GM12878 (cell line): ENCODE measurements around the gene AGAP1. TPM values are rescaled to one million over a fixed set of nuclear protein-coding genes. Genes with fewer than 3 reads are reported as not detected.

Experiments used
- ATAC-seq: fragments of 200-7000 bp; cut with Tn5 transposase; 3 replicates; pipeline ENCODE4 v1.9.1; 2020; ENCODE audit warnings: mild to moderate bottlenecking, moderate library complexity
- BruUV-seq: library from RNA; stranded (reverse); fragments of 400-500 nt; replicated peaks from 2 replicates; lab custom pipeline; 2021; lab: Mats Ljungman, UMichigan
- CTCF ChIA-PET: fragments of 300-600 bp; sonication (Branson Sonifier 250); formaldehyde crosslinking; extraction: SDS; loops from one replicate; lab custom pipeline; 2021; ENCODE audit warnings: inconsistent platforms; lab: Yijun Ruan, JAX
- POLR2A ChIA-PET: fragments of 350-600 bp; formaldehyde crosslinking; extraction: SDS; loops from one replicate; lab custom pipeline; 2021; ENCODE audit warnings: inconsistent platforms; lab: Charles Lee
- RAD21 ChIA-PET: fragments of 300-600 bp; sonication (Branson Sonifier 250); formaldehyde crosslinking; loops from one replicate; lab custom pipeline; 2023; ENCODE audit warnings: antibody characterized with exemption; ENCODE audit not compliant: unreplicated experiment; lab: Charles Lee
- SMC1A ChIA-PET: fragments of 300-600 bp; sonication (Branson Sonifier 250); formaldehyde crosslinking; loops from one replicate; lab custom pipeline; 2023; ENCODE audit not compliant: unreplicated experiment, uncharacterized antibody; lab: Charles Lee
- DNase-seq: peaks from one replicate; pipeline ENCODE4 v3.0.0-alpha.2; 2011; ENCODE audit warnings: low read depth, low spot score
- FAIRE-seq: peaks from 3 replicates; lab custom pipeline; 2011; peaks lifted over from hg19 to GRCh38; lab: Jason Lieb, UNC
- H2AFZ ChIP-seq: 2 replicates; pipeline ENCODE4 v1.6.0; 2011; ENCODE audit warnings: low read depth, low read length, control low read depth; ENCODE audit not compliant: control insufficient read depth
- H3K27ac ChIP-seq: 2 replicates; pipeline ENCODE4 v1.5.1; 2011; ENCODE audit warnings: control low read depth; ENCODE audit not compliant: control insufficient read depth, insufficient read depth
- H3K27me3 ChIP-seq, 2 experiments: replicated peaks in 1 of 2; 2 replicates each; pipeline versions ENCODE4 v1.6.0 to v1.6.1; 2011; ENCODE audit warnings: low read length in 1 of 2; ENCODE audit not compliant: control insufficient read depth in 2 of 2, insufficient read depth in 2 of 2
- H3K36me3 ChIP-seq, 2 experiments: 2 replicates each; pipeline ENCODE4 v1.5.1; 2011; ENCODE audit warnings: low read length in 1 of 2; ENCODE audit not compliant: control insufficient read depth in 2 of 2, insufficient read depth in 2 of 2
- H3K4me1 ChIP-seq: 2 replicates; pipeline ENCODE4 v1.6.1; 2011; ENCODE audit warnings: mild to moderate bottlenecking, low read length, moderate library complexity, mixed read lengths; ENCODE audit not compliant: control insufficient read depth, insufficient read depth
- H3K4me2 ChIP-seq: 2 replicates; pipeline ENCODE4 v1.6.0; 2011; ENCODE audit warnings: control low read depth; ENCODE audit not compliant: control insufficient read depth, insufficient read depth
- H3K4me3 ChIP-seq: fragments of 200-600 bp; sonication (generic); 2 replicates; pipeline ENCODE4 v1.5.1; 2016
- H3K79me2 ChIP-seq: 2 replicates; pipeline ENCODE4 v1.6.0; 2011; ENCODE audit warnings: low read length; ENCODE audit not compliant: control insufficient read depth, insufficient read depth
- H3K9ac ChIP-seq: 2 replicates; pipeline ENCODE4 v1.8.0; 2011; ENCODE audit warnings: low read length, control low read depth, mixed read lengths; ENCODE audit not compliant: control insufficient read depth, insufficient read depth
- H3K9me3 ChIP-seq: replicated peaks from 3 replicates; pipeline ENCODE4 v1.5.1; 2011; ENCODE audit warnings: mild to moderate bottlenecking, low read length; ENCODE audit not compliant: control insufficient read depth, insufficient read depth
- H4K20me1 ChIP-seq: 2 replicates; pipeline ENCODE4 v1.6.0; 2011; ENCODE audit not compliant: control insufficient read depth, insufficient read depth
- BRCA1 ChIP-seq: IDR thresholded peaks from 2 replicates; pipeline ENCODE4 v1.6.1; 2011; ENCODE audit warnings: low read depth, low read length, improper control_type of control experiment
- CHD4 ChIP-seq: fragments of 200-600 bp; sonication (generic); IDR thresholded peaks from 2 replicates; pipeline ENCODE4 v1.6.1; 2016; ENCODE audit warnings: mild to moderate bottlenecking
- ETV6 ChIP-seq, 2 experiments: fragments of 450-650 bp in 1 of 2; IDR thresholded peaks in 1 of 2; conservative IDR thresholded peaks in 1 of 2; 2 replicates each; pipeline ENCODE4 v1.6.1; 2014; ENCODE audit warnings: antibody characterized with exemption in 1 of 2, borderline replicate concordance in 1 of 2, low read depth in 1 of 2, mild to moderate bottlenecking in 1 of 2, moderate library complexity in 1 of 2
- LARP7 ChIP-seq: fragments of 450-650 bp; IDR thresholded peaks from 2 replicates; pipeline ENCODE4 v1.6.1; 2017; ENCODE audit warnings: mild to moderate bottlenecking
- NR2C1 ChIP-seq: fragments of 450-650 bp; IDR thresholded peaks from 2 replicates; pipeline ENCODE4 v1.6.1; 2017; ENCODE audit warnings: antibody characterized with exemption, mild to moderate bottlenecking, moderate library complexity
- PAX8 ChIP-seq: fragments of 450-650 bp; IDR thresholded peaks from 2 replicates; pipeline ENCODE4 v1.6.1; 2017; ENCODE audit warnings: mild to moderate bottlenecking, moderate library complexity
- ZNF217 ChIP-seq: fragments of 450-650 bp; IDR thresholded peaks from 2 replicates; pipeline ENCODE4 v1.6.1; 2017; ENCODE audit warnings: antibody characterized with exemption, mild to moderate bottlenecking
- ZNF274 ChIP-seq: IDR thresholded peaks from one replicate; pipeline ENCODE4 v1.8.0; 2011; ENCODE audit not compliant: insufficient read length, insufficient read depth
- WGBS: methylation state at CpG from one replicate; pipeline ENCODE4 v1.1.6; 2016; ENCODE audit warnings: low lambda C conversion rate; ENCODE audit not compliant: insufficient replicate concordance, insufficient coverage; ENCODE audit errors: missing lambda C conversion rate; 5-methylcytosine and 5-hydroxymethylcytosine counted together
- in situ Hi-C: fragments of 300-500 bp; cut with MboI; formaldehyde crosslinking; loops from 9 replicates; pipeline ENCODE4 v1.14.3; 2018; ENCODE audit warnings: mixed read lengths
- intact Hi-C: fragments of 100-400 bp; cut with micrococcal nuclease; formaldehyde crosslinking; loops from one replicate; pipeline ENCODE4 v1.14.2; 2022; ENCODE audit not compliant: unreplicated experiment
- polyA plus RNA-seq, 11 experiments: library from polyadenylated mRNA; depleted of rRNA in 4 of 11; unstranded in 6 of 11; stranded (reverse) in 5 of 11; fragments of >200 nt; fragmentation: Nextera tagmentation in 4 of 11; fragmentation: Illumina TruSeq in 1 of 11; extraction: Ambion mirVana in 4 of 11; extraction: Trizol in 1 of 11; gene quantifications; 1 replicate in 1 of 11; 2 replicates in 10 of 11; pipeline versions ENCODE4 v1.2.1 to v1.2.3, GENCODE V29; 2011 to 2016; ENCODE audit warnings: inconsistent platforms in 2 of 11, missing spikeins in 2 of 11, low read depth in 1 of 11
- total RNA-seq, 4 experiments: library from RNA; depleted of rRNA in 3 of 4; stranded (reverse); fragments of >200 nt in 3 of 4; fragmentation: Illumina TruSeq in 1 of 4; extraction: Trizol in 1 of 4; gene quantifications; 2 replicates each; pipeline versions ENCODE4 v1.2.1 to v1.2.3, GENCODE V29; 2013 to 2021
- TF ChIP-seq, protein P1 (sequence below): fragments of 450-650 bp; IDR thresholded peaks from 2 replicates; pipeline ENCODE4 v1.6.1; 2017; ENCODE audit warnings: borderline replicate concordance
- TF ChIP-seq, protein P2 (sequence below): fragments of 450-650 bp; IDR thresholded peaks from 2 replicates; pipeline ENCODE4 v1.6.1; 2016; ENCODE audit warnings: mild to moderate bottlenecking
- TF ChIP-seq, protein P3 (sequence below): IDR thresholded peaks from 2 replicates; pipeline ENCODE4 v1.6.1; 2012; ENCODE audit warnings: low read depth, low read length, improper control_type of control experiment

The AGAP1 gene
- total and polyA plus RNA-seq, 10 of the 15 experiments (the other 5 are each of a cell fraction or from before 2014, with no cell fraction given) = 0.05 to 0.15 (median 0.06) TPM; not detected in 7

DNA sequence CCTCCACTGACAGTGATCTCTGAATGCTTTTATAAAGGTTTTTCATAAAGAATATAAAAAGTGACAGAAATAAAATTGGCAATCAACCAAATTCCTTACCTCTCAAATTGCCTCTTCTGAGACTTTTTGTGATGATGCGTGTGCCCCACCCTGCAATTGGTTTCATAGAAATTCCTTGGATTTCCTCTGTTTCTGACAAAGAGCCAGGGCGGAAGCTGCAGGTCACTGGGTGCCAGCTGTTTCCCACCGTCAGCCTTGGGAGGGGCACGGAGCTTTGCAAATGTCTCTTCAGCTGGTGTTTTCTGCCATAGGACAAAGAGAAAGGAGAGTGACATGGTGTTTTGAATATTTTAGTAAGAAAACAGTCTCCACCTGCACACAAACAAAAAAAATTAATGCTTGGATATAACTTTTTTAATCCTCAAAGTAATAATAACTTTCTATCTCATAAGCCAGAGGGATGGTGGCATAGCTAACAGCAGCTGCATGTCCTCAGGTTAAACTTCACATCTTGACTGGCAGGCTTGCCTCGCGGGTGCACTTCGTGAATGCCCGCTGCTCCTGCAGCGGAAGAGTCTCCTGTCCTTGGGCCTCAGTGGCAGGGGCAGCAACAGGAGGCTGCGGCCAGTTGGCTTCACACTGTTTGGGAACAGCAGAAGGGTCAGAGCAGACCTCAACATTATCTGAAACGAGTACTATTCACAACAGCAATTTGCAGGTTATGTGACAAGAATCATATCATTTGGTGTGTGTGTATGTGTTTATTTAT lies 24.7 kb downstream of the AGAP1 start (continued):
- TF ChIP-seq CHD4 (no peak), BRCA1 (no peak), PAX8 (no peak)
- TF ChIP-seq, protein P1, sequence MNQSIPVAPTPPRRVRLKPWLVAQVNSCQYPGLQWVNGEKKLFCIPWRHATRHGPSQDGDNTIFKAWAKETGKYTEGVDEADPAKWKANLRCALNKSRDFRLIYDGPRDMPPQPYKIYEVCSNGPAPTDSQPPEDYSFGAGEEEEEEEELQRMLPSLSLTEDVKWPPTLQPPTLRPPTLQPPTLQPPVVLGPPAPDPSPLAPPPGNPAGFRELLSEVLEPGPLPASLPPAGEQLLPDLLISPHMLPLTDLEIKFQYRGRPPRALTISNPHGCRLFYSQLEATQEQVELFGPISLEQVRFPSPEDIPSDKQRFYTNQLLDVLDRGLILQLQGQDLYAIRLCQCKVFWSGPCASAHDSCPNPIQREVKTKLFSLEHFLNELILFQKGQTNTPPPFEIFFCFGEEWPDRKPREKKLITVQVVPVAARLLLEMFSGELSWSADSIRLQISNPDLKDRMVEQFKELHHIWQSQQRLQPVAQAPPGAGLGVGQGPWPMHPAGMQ = no peak
- TF ChIP-seq, protein P2, sequence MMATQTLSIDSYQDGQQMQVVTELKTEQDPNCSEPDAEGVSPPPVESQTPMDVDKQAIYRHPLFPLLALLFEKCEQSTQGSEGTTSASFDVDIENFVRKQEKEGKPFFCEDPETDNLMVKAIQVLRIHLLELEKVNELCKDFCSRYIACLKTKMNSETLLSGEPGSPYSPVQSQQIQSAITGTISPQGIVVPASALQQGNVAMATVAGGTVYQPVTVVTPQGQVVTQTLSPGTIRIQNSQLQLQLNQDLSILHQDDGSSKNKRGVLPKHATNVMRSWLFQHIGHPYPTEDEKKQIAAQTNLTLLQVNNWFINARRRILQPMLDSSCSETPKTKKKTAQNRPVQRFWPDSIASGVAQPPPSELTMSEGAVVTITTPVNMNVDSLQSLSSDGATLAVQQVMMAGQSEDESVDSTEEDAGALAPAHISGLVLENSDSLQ = no peak

DNA sequence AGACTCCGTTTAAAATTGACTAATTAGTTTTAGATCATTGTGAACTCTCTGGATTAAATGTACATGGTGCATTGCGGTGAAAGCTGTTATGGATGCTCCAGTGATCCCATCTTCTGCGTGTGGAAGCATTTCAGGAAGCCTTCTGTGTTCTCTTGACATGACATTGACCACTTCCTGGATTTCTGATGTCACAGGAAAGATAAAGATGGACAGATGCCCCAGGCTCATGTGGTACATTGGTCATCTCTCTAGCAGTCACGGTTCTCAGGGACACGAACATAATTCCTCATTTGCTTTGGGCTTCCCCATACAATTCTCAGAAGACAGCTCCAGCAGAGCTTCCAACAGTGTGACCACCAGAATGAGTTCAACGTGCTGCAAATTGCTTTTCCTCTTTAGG lies 26.9 kb downstream of the AGAP1 start:
- FAIRE-seq (no peak), ATAC-seq (no peak), DNase-seq (no peak)
- BruUV-seq = no TSS peak
- Histone ChIP-seq H3K4me1 (no peaks in the 10 kb centered on the region), H3K79me2 (no peaks in the 10 kb centered on the region), H3K4me3 (no peak overlapping the region), H3K4me2 (no peak overlapping the region), H3K36me3 (no peaks in the 10 kb centered on the region), H3K9me3 (no peaks in the 10 kb centered on the region; the same call in 2 of the 3 replicates), H3K27me3 (no peaks in the 10 kb centered on the region), H3K9ac (no peak overlapping the region), H3K27ac (no peak overlapping the region), H4K20me1 (no peaks in the 10 kb centered on the region), H2AFZ (no peak overlapping the region)
- ChIA-PET POLR2A (no interaction called here), RAD21 (no interaction called here), SMC1A (no interaction called here), CTCF (no interaction called here)
- intact Hi-C loops (no loop called here), in situ Hi-C loops (no loop called here)
- TF ChIP-seq ZNF274 = no peak
- no peak for TF ChIP-seq ZNF217
- TF ChIP-seq, protein P3, sequence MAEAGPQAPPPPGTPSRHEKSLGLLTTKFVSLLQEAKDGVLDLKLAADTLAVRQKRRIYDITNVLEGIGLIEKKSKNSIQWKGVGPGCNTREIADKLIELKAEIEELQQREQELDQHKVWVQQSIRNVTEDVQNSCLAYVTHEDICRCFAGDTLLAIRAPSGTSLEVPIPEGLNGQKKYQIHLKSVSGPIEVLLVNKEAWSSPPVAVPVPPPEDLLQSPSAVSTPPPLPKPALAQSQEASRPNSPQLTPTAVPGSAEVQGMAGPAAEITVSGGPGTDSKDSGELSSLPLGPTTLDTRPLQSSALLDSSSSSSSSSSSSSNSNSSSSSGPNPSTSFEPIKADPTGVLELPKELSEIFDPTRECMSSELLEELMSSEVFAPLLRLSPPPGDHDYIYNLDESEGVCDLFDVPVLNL = no peak
- no peak for TF ChIP-seq LARP7
- no peak for TF ChIP-seq ETV6 (conservative IDR thresholded peaks at IDR 0.05 in 1 of 2, IDR thresholded peaks at IDR 0.05 in 1 of 2; ENCODE audit: borderline replicate concordance in 1 of 2, low read depth in 1 of 2)
- no peak for TF ChIP-seq NR2C1
- 5% methylated on average over 6 of the region's 6 CpGs for WGBS
